Mesothelial cell of epicardium (in vitro differentiated cells): Measurements from ENCODE around the gene MARK3. TPM values are rescaled to one million over a fixed set of nuclear protein-coding genes. Genes with fewer than 3 reads are reported as not detected.

Experiments
- DNase-seq, 2 experiments: peaks; one replicate each; pipeline ENCODE4 v3.0.0; 2021; ENCODE audit warnings: low spot score in 2 of 2; ENCODE audit not compliant: unreplicated experiment in 2 of 2
- H3K27ac Mint-ChIP-seq: 2 replicates; pipeline ENCODE4 v1.8.0; 2021; ENCODE audit warnings: mixed read lengths
- H3K27me3 Mint-ChIP-seq: 2 replicates; pipeline ENCODE4 v1.8.0; 2021; ENCODE audit warnings: low read depth, mixed read lengths
- H3K36me3 Mint-ChIP-seq: 2 replicates; pipeline ENCODE4 v1.8.0; 2021; ENCODE audit warnings: mixed read lengths
- H3K4me1 Mint-ChIP-seq: 2 replicates; pipeline ENCODE4 v1.8.0; 2021; ENCODE audit warnings: mixed read lengths
- H3K4me3 Mint-ChIP-seq: 2 replicates; pipeline ENCODE4 v1.8.0; 2021; ENCODE audit warnings: mild to moderate bottlenecking, moderate library complexity, mixed read lengths
- H3K9me3 Mint-ChIP-seq: 2 replicates; pipeline ENCODE4 v1.8.0; 2021; ENCODE audit warnings: mixed read lengths
- CTCF ChIP-seq: fragments of 200-600 bp; sonication (generic); IDR thresholded peaks from one replicate; pipeline ENCODE4 v1.5.0; 2021; ENCODE audit warnings: antibody characterized with exemption; ENCODE audit not compliant: unreplicated experiment
- total RNA-seq: library from RNA; stranded (reverse); gene quantifications from 3 replicates; pipeline ENCODE4 v1.2.1, GENCODE V29; 2021

The MARK3 gene
- total RNA-seq, 1 donor from 2014 or later = 125 TPM

GRCh38 chr14:103541709-103542604 lies 156.7 kb downstream of the MARK3 start:
- TF ChIP-seq CTCF = no peak
- H3K27ac Mint-ChIP-seq = no peak overlapping the region

GRCh38 chr14:103542605-103543088 lies 157.4 kb downstream of the MARK3 start:
- no peaks in the 10 kb centered on the region for H3K9me3 Mint-ChIP-seq
- H3K36me3 Mint-ChIP-seq = no peaks in the 10 kb centered on the region
- peaks cover 12% of the 10 kb centered on the region for H3K27me3 Mint-ChIP-seq
- TF ChIP-seq CTCF = no peak
- H3K4me3 Mint-ChIP-seq = no peak overlapping the region
- no peak for DNase-seq
- H3K4me1 Mint-ChIP-seq = peaks cover 11% of the 10 kb centered on the region
- H3K27ac Mint-ChIP-seq = no peak overlapping the region

More at GRCh38 chr14:103541709-103542604, 156.7 kb downstream of the MARK3 start:
- no peaks in the 10 kb centered on the region for H3K9me3 Mint-ChIP-seq
- H3K36me3 Mint-ChIP-seq = no peaks in the 10 kb centered on the region
- H3K4me1 Mint-ChIP-seq = peaks cover 11% of the 10 kb centered on the region
- DNase-seq = no peak
- no peak overlapping the region for H3K4me3 Mint-ChIP-seq
- peaks cover 12% of the 10 kb centered on the region for H3K27me3 Mint-ChIP-seq

GRCh38 chr14:103543140-103543539 lies 157.9 kb downstream of the MARK3 start:
- Mint-ChIP-seq H3K4me3 (no peak overlapping the region), H3K27ac (no peak overlapping the region), H3K36me3 (no peaks in the 10 kb centered on the region), H3K4me1 (peaks cover 11% of the 10 kb centered on the region), H3K27me3 (peaks cover 12% of the 10 kb centered on the region), H3K9me3 (no peaks in the 10 kb centered on the region)
- no peak for TF ChIP-seq CTCF
- no peak for DNase-seq

- Mint-ChIP-seq H3K36me3 (no peaks in the 10 kb centered on the region), H3K4me1 (peaks cover 11% of the 10 kb centered on the region), H3K9me3 (no peaks in the 10 kb centered on the region), H3K4me3 (no peak overlapping the region), H3K27me3 (peaks cover 12% of the 10 kb centered on the region), H3K27ac (no peak overlapping the region)
- TF ChIP-seq CTCF = no peak
- no peak for DNase-seq
These were observed 158.6 kb downstream of the MARK3 start for GRCh38 chr14:103543721-103544387.

- peaks cover 11% of the 10 kb centered on the region for H3K4me1 Mint-ChIP-seq
- H3K9me3 Mint-ChIP-seq = no peaks in the 10 kb centered on the region
- H3K4me3 Mint-ChIP-seq = no peak overlapping the region
- DNase-seq = no peak
- H3K27me3 Mint-ChIP-seq = peaks cover 6% of the 10 kb centered on the region
- no peaks in the 10 kb centered on the region for H3K36me3 Mint-ChIP-seq
- no peak for TF ChIP-seq CTCF
- no peak overlapping the region for H3K27ac Mint-ChIP-seq
These were observed 159.4 kb downstream of the MARK3 start for GRCh38 chr14:103544388-103545218.
